ENCODE data around the gene PDXK.

Gene PDXK

DNA sequence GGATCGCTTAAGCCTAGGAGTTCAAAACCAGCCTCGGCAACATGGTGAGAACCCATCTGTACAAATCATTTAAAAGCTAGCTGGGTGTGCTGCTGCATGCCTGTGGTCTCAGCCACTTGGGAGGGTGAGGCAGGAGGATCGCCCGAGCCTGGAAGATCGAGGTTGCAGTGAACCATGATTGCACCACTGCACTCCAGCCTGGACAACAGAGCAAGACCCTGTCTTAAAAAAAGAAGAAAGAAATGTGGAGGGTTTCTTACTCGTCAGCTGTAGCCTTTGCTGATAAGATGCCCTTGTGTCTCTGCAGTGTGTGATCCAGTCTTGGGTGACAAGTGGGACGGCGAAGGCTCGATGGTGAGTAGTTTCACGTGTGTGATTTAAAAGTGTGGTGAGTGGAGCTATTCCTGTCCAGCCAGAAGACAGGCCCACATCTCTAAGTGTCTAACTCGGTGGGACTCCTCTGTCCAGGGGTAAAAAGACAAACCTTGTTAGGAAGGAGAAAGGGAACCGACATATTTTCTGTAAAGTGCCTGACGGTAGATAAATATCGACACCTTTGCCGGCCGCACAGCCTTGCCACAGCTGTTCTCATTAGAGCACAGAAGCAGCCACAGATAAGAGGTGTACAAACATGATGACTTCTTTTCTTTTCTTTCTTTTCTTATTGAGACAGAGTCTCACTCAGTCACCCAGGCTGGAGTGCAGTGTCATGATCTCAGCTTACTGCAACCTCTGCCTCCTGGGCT is 27.0 kb downstream of the PDXK start:
- no peak for DNase-seq

DNA sequence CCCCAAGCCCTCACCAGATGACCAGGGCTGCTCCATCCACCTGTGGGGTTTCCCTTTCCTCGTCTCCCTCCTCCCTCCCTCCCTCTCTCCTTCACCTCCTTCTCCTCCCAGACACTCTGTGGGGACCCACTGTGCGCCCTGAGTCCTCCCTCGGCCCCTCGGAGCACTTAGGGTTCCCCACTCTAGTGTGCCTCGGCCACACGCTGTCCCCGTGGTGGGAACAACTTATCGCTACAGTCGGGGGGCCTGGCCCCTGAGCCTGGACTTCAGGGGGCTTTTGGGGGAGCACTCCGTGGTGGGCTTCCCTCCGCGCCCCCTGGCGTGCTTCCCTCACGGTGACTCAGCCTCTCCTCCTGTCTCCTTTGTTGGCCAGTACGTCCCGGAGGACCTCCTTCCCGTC is 29.7 kb downstream of the PDXK start:
- DNase-seq = no peak

DNA sequence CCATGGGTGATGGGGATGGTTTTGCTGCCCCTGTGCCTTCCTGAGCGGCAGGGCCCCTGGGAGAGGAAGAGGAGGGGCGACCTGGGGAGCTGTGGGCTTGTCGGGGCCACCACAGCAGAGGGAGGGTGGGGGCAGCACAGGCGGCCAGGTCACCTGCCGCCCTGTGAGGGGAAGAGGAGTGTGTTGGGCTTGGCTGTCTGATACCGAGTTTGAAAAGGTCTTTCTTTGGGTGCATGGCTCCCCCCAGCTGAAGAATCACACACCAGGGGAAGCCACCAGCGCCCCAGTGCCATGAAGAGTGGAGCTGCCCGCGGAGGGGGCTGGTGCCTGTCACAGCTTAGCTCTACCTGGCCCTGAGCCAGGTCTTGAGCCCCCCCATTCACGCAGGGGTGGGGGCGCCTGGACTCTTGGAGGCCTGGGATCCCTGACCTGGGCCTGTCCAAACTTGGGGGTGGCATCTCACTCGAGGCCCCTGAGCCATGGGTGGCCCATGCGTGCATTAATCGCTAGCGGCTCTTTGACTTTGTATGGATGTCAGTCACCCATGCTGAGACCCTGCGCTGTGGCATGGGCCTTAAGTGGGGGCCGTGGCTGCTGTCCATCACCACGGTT is 30.8 kb downstream of the PDXK start:
- no peak for DNase-seq

DNA sequence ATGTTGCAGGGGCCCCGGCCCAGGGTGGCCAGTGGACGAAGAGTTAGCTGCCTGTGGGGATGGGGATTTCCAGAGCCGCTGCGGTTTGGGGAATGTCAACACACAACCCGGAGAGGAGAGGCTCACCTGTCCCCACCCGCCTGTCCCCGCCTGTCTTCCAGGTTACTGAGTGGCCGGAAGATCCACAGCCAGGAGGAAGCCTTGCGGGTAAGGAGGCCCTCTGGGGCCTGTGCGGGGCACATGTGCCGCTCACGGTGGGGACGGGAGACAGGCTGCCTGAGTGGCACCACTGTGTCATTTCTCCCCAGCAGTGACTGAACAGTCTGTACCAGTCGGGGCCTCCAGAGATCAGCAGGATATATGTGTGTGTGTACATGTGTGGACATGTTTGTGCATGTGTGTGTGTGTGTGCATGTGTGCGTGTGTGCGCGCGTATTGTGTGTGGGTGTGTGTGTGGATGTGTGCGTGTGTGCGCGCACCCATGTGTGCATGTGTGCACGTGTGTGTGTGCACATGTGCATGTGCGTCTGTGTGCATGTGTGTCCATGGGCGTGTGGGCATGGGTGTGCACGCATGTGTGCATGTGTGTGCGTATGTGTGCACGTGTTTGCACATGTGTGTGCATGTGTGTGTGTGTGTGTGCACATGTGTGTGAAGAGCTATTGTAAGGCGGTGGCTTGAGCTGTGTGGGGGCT is 31.6 kb downstream of the PDXK start:
- no peak for DNase-seq

DNA sequence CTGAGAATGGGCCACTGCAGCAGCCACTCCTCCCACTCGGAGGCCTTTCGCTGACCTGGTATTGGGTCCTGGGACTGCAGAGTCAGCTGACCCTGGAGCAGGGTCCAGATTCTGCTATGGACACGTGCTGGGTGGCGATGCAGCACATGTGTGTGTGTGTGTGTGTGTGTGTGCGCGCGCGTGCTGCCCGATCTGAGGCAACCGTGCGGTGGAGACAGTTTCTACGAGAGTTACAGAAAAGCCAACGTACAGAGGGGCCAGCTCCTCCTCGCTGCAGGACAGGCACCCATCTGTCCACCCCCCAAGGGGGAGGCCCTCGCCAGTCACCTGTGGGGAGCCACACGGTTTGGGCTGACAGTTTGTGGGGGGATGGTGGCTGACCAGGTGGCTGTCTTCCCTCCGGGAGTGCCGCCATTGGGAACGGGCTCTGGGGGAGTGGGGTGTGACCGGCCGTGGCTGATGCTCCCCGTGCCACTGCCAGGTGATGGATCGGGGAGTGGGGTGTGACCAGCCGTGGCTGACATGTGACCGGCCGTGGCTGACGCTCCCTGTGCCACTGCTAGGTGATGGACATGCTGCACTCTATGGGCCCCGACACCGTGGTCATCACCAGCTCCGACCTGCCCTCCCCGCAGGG is 33.1 kb downstream of the PDXK start:
- no peak for DNase-seq

DNA sequence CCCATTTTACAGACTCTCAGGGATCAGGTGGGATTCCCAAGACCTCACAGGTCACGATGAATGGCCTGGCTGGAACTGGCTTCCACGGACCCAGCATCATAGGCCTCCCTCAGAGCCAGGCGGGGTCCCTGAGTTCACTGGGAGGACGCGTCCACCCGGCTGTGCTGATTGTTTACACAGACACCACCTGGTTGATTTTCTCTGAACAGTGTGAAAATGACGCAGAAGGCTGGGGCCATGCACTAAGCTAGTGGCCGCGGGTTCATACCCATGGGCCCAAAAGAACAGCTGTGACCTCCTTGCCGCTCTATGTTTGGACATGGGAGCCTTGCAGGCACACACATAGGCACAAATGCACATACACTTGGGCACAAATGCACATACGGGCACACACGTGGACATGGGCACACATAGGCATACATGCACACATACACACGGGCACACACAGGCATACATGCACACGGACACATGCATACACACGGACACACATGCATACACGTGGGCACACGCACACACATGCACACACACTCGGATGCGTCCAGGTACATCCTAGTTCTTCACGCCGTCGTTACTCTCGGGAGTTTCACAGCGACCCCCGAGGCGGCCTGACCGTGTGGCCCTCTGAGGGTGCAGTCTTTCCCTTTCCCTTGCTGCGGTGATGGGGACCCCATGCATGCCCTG is 34.0 kb downstream of the PDXK start:
- no peak for DNase-seq

DNA sequence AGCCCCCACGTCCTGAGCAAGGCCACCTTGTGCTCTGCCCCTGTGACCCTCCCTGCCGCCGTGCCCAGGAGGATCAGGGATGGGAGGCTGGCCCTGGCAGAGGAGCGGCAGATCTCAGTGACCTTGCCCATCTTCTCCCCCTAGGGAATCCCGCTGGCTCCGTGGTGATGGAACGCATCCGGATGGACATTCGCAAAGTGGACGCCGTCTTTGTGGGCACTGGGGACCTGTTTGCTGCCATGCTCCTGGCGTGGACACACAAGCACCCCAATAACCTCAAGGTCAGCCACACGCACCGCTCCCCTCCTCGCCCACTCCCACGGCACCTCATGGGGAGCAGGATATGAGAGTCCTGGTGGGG is 34.5 kb downstream of the PDXK start:
- DNase-seq = no peak

DNA sequence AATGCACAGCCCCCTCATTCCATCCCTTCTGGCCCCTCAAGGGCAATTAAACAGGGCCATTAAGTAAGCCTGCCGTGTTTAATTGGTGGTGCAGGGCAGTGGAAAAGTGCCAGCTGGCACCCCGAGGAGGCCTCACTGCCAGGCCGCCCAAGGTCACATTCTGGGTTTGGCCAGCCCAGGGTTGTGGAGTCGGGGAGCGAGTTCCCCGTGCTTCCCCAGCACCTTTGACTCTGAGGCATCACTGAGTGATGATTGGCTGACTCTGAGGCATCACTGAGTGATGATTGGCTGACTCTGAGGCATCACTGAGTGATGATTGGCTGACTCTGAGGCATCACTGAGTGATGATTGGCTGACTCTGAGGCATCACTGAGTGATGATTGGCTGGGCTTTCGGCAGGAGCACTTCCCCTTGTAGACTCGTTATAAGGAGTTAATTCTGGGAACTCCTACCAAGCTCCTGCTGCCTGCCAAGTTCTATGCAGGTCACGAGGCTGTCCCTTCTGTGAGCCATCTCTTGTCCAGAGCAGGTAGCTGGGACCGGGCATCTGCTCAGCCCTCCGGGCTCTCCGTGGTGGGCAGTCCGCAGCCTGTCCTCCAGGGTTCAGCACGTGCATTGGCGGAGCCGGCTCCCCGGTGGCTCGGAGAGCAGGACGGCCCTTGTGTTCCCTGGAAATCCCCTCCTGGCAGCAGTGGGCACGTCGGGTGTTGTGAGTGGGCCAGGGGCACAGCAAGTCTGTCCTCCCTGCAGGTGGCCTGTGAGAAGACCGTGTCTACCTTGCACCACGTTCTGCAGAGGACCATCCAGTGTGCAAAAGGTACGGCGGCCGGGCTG is 36.2 kb downstream of the PDXK start:
- DNase-seq = no peak

DNA sequence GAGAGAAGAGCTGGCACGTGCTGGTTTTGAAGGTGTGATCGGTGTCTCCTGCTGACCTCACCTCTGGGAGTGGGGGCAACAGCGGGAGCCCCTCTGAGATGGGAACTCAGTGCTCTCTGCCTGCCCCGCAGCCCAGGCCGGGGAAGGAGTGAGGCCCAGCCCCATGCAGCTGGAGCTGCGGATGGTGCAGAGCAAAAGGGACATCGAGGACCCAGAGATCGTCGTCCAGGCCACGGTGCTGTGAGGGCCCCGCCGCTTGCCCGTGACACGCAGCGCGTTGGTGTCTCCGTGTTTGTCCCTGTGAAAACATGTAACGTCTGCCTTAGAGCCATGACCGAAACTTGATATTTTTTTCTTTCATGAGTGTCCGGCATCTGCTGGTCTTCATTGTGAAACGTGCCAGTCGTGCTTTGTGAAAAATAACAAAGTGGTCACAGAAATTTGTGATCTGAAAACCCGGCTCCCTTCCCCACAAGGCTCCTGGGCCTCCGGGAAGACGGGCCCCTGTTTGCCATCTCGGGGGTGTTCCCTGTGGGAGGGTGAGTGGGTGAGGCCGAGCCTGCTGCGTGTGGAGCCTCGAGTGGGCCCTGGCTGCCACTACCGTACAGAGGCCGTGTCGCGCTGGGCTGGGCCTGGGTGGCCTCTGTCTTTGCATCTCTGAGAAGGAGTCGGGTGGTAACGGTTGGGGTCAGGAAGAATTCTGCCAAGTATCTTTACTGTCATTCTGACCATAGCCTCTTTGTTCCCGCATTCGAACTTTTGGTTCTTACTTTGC is 37.1 kb downstream of the PDXK start:
- no peak for DNase-seq

DNA sequence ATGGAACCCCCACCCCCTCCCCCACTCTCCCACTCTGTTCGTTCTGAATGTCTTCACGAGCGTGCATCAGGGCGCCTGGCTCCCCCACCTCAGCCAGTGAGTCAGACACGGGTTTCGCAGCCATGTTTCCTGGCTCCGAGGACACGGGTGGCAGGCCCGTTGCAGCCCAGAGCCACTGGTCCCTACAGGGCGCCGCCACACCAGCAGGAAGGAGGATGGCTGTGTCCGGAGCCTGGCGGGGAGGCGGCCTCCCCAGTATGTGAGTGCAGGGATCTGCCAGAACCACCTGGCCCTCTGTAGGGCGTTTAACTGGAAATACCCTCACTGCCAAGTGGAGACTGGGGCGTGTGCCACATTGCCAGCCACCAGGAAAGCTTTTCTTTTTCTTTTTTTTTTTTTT is 38.7 kb downstream of the PDXK start:
- no peak for DNase-seq

DNA sequence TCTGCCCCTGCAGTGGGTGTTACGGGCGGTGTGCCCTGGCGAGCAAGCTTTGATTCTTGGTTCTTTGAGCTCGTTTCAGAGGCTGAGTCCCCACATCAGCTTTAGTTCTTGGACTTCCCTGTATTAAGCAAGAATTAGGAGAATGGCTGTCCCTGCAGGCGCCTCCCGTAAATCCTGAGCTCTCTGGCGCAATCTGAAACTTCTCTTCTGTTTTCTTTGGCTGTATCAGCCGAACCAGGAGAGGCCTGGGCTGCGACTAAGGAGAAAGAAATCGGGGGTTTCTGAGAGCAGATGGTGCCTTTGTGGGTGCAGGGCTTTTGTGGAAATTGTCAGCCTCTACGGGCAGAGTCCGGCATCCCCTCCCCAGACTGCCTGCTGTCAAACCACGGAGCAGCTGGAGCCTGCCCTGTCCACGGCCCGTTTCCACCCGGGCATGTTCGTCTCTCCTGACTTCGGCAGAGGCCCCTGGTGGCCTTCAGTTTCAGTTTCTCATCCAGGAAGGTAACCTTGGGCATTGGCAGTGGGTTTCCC is 39.2 kb downstream of the PDXK start:
- no peak for DNase-seq

DNA sequence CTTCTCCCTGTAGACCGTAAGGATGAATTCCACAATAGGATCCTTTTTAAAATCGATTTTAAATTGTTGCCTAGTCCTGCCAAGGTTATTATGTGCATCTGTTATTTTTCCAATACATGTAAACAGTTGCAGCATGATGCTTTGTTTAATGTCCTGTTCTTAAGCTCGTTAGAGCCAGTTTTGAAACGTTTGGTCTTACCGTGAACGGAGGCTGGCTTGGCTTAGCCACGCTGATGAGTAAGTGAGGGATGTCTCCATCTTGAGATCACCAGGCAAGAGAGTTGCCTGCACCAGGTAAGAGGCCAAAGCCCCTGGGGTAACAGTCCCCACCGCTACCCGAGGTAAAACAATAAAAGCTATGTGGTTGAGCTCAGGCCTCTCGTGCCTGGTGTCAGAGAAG is 39.9 kb downstream of the PDXK start:
- no peak for DNase-seq

DNA sequence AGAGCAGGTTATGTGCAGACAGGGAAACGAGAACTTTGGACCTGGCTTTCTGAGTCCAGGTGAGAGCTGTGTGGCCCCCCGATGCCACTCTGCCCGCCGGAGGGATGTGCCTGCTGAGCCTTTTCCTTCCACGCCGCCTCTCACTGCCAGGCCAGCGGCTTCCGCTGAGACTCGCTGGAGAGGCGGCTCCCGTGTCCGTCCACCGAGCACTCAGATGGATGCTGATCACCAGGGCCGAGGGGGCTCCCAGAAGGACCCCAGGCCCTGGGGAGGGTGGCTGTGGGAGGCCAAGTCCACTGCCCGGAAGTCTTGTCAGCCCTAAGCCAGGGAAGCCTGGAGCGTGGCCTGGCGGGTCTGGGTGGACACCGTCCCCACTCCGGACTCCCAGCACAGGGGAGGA is 40.7 kb downstream of the PDXK start:
- no peak for DNase-seq

DNA sequence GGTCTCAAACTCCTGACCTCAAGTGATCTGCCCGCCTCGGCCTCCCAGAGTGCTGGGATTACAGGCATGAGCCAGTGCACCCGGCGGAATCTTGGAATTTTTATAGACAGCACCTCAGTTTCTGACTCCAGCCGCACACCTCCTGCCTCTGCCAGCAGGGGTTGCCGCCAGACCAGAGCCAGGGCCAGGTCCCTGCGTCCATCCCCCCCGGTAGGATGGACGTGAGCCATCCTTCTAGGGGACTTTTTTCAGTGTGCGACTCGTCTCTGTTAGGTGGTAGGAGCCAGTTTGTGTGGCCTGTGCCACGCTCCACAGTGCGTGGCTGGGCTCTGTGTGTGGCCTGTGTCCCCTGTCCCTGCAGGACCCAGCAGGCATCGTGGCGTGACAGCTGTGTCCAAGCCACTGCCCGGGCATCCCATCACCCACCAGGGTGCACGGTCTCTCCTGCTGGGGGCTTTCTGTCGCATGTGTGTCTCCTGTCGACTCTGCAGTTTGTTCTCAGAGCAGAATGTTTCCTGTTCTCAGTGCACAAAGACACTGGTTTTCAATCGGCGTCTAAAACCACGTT is 41.5 kb downstream of the PDXK start:
- no peak for DNase-seq

DNA sequence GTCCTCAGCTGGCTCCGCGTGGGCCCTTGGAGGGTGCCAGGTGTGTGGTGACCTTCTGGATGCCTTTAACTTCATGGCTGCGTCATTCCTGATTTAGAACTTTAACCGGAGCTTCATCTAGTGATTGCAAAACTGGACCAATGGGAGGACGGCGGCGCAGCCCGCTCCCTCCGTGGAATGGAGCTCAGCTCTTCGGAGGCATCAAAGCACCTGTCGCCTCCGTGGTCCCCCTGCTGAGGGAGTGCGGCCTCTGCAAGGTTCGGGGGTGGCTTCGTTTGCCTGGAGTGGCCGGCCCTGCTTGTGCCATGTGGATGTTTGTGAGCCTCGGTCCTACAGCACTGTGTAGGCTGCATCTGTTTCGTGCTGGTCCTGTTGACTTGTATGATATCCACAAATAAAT is 43.0 kb downstream of the PDXK start:
- no peak for DNase-seq

DNA sequence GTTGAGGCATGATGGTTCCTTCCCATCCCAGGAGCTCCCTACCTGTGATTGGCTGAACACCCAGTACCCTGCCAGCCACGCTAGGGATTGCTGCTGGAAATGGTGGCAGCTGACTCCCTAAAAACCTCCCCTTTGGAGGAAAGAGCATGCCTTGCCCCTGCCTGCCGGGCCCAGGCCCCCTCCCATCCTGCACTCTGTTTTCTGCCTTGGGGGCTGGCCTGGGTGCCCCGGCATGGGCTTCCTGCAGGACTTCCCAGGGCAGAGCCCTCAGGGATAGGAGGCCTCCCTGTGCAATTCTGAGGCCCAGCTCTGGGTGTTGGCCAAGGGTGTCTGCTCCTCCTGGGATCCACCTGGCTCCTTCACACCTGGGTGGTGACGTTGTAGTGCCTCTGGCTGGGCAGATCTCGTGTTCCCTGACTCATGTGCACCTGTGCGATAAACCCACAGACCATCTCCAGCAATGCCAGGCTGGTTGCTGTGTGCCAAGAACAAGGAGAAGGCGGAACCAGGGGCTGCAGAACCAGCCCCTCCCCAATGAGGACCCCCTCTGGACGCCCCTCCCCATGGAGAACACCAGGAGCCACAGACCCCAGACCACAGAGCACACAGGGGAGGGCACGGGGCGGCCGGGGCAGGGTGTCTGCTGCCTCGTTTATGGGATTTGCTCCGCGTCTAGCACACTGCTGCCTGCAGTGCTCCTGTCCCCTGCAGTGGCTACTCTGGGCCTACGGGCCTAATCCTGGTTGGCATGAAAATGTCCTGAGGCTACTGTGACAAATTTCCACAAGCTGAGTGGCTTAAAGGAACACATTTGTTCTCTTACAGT is 43.6 kb downstream of the PDXK start:
- DNase-seq = no peak

DNA sequence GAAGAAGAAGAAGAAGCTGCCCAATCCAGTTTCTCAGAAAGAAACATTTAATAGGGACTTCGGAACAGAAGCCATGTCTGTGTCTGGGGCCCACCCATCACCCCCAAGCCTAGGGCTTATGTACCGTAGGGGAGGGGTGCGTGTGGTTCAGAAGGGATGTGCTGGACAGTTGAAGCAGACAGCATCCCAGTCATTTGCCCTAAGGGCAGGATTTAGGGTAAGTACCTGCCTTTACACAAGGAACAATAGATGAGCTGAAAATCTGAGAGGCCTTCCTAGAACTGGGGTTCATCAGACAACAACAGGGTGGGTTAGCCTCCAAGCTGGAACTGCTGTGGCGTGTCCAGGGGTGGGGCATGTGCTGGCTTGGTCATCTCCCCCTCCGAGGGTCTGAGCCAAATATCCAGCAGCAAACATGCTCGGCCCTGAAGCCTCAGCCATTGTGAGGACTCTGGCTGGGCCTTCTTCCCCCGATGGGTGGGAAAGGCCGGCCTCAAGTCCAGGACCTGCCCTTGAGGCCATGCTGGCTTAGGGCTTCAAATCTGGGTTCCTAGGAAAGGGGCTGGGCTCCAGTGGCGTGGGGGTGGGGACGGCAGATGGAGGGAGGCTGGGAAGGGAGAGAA is 45.1 kb downstream of the PDXK start:
- no peak for DNase-seq

DNA sequence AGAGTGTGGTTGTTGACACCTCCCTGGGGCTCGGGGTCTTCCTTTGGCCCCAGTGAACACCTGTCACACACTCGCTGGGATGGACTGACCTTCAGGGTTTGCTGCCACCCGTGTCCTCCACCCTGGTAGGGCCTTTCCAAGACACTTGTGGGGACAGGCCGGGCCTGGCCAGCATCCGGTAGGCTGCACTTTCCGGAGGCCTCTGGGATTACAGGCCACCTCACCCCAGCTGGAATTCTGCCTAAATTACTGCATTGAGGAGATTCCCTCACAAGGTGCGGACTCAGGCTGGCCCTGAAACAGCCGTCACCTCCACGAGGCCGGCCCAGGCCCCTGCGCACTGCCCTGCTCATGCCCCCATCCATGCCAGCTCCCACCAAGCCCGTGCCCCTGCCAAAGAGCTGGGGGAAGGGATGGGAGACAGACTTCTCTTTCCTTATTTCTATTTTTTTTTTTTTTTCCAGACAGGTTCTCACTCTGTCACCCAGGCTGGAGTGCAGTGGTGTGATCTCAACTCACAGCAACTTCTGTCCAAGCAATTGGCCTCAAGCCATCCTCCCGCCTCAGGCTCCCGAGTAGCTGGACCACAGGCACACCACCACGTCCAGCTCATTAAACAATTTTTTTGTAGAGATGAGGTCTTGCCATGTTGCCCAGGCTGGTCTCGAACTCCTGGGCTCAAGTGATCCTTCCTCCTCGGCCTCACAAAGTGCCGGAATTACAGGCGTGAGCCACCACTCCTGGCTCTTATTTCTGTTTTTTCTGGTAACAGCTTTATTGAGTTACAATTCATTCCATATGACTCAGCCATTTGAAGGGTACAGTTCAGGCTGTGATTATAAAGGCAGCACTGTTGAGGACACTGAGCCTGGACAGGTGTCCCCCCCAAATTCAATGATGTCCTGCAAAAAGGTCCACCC is 45.9 kb downstream of the PDXK start:
- no peak for DNase-seq
